GM19240 (cell line): ENCODE results near the gene PRKCH.

ENCODE experiments used
- DNase-seq: peaks from one replicate; pipeline ENCODE4 v3.0.0; 2011; ENCODE audit warnings: low spot score; ENCODE audit not compliant: insufficient read length

Gene PRKCH

GRCh38 chr14:61471297-61472005, 150.1 kb downstream of the PRKCH start:
- DNase-seq: no peak

GRCh38 chr14:61472011-61472672, 150.8 kb downstream of the PRKCH start:
- no peak for DNase-seq

- DNase-seq: no peak
Observed at GRCh38 chr14:61472801-61473376, 151.5 kb downstream of the PRKCH start.

- no peak for DNase-seq
Observed at GRCh38 chr14:61474015-61474414, 152.6 kb downstream of the PRKCH start.

- no peak for DNase-seq
Observed at GRCh38 chr14:61474701-61475100, 153.3 kb downstream of the PRKCH start.

GRCh38 chr14:61475316-61475715, 153.9 kb downstream of the PRKCH start:
- no peak for DNase-seq

- no peak for DNase-seq
Observed at GRCh38 chr14:61476105-61476753, 154.8 kb downstream of the PRKCH start.

GRCh38 chr14:61476754-61477410, 155.5 kb downstream of the PRKCH start:
- DNase-seq: no peak

- DNase-seq: no peak
Observed at GRCh38 chr14:61477712-61478462, 156.5 kb downstream of the PRKCH start.

GRCh38 chr14:61478971-61479473, 157.6 kb downstream of the PRKCH start:
- DNase-seq: no peak

GRCh38 chr14:61479746-61480502, 158.5 kb downstream of the PRKCH start:
- DNase-seq: no peak

- DNase-seq: no peak
Observed at GRCh38 chr14:61480704-61481285, 159.4 kb downstream of the PRKCH start.

- no peak for DNase-seq
Observed at GRCh38 chr14:61481701-61482100, 160.3 kb downstream of the PRKCH start.

- no peak for DNase-seq
Observed at GRCh38 chr14:61482348-61483206, 161.2 kb downstream of the PRKCH start.

- no peak for DNase-seq
Observed at GRCh38 chr14:61483476-61483875, 162.1 kb downstream of the PRKCH start.

- DNase-seq: no peak
Observed at GRCh38 chr14:61484031-61484430, 162.7 kb downstream of the PRKCH start.

GRCh38 chr14:61484826-61485584, 163.6 kb downstream of the PRKCH start:
- DNase-seq: no peak

GRCh38 chr14:61485661-61486060, 164.3 kb downstream of the PRKCH start:
- no peak for DNase-seq
